GM23338 (cell line): ENCODE data around the gene FAM136A.
"Not testable (repeated sequence)": the region's sequence is repeated elsewhere in the genome, so short reads cannot be mapped to it uniquely, and the experiment has no call there.

Source experiments
- EZH2 ChIP-seq: fragments of 200-600 bp; sonication (generic); IDR thresholded peaks from one replicate; pipeline ENCODE4 v1.8.0; 2017; ENCODE audit warnings: antibody characterized with exemption, mild to moderate bottlenecking, low read depth; ENCODE audit not compliant: unreplicated experiment
- EZH2phosphoT487 ChIP-seq: fragments of 200-600 bp; sonication (generic); IDR thresholded peaks from one replicate; pipeline ENCODE4 v1.8.1; 2018; ENCODE audit warnings: antibody characterized with exemption; ENCODE audit not compliant: unreplicated experiment
- TF ChIP-seq, protein P1 (sequence below), 2 experiments: fragments of 200-600 bp in 1 of 2; sonication (generic) in 1 of 2; conservative IDR thresholded peaks; 2 replicates each; pipeline versions ENCODE4 v1.5.1 to v1.6.1; 2016 to 2017; ENCODE audit warnings: antibody characterized with exemption in 2 of 2, low read depth in 2 of 2, mild to moderate bottlenecking in 2 of 2, moderate library complexity in 1 of 2

- TF ChIP-seq, protein P1, sequence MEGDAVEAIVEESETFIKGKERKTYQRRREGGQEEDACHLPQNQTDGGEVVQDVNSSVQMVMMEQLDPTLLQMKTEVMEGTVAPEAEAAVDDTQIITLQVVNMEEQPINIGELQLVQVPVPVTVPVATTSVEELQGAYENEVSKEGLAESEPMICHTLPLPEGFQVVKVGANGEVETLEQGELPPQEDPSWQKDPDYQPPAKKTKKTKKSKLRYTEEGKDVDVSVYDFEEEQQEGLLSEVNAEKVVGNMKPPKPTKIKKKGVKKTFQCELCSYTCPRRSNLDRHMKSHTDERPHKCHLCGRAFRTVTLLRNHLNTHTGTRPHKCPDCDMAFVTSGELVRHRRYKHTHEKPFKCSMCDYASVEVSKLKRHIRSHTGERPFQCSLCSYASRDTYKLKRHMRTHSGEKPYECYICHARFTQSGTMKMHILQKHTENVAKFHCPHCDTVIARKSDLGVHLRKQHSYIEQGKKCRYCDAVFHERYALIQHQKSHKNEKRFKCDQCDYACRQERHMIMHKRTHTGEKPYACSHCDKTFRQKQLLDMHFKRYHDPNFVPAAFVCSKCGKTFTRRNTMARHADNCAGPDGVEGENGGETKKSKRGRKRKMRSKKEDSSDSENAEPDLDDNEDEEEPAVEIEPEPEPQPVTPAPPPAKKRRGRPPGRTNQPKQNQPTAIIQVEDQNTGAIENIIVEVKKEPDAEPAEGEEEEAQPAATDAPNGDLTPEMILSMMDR (conservative IDR thresholded peaks at IDR 0.05; ENCODE audit: low read depth in 2 of 2): not testable (repeated sequence)
- TF ChIP-seq EZH2, EZH2phosphoT487: not testable (repeated sequence)
These were observed 304 bp upstream of the FAM136A start for GRCh38 chr2:70302195-70302546.
